NCI-H1092 treated with DMSO at 0.1 percent for 48 hours (cell line): ENCODE measurements around the gene ATF7.

Source experiments
- DNase-seq: peaks from one replicate; lab custom pipeline; 2025; lab: John Stamatoyannopoulos, UW

Gene ATF7

DNA sequence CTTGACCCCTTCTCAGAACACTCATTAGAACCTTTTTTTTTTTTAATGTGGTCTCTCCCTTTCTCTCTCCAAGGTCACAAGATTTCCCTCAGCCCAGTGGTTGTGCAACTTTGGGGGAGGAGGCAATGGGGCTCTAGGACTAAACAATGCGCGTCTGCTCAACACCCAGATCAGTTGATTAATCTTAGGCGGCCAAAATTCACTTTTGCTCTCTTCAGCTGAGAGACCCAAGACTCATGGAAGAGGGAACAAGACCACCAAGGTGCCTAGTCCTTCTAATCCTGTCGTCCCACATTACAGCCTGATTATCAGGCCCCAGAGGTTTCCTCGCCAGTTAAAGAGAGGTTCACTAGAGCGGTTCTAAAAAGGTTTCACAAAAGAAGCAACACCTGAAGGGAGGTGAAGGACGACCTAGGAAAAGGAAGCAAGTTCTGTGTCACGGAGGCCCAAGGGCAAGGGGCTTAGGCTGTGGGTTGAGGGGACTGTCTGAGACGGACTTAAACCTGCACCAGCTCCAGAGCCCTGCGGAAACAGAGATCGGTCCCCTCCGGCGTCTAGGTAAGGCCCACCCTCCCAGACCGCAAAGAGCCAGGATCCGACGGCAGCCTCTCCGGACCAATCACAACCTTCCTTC is 125.9 kb downstream of the ATF7 start:
- no peak for DNase-seq

- DNase-seq, result peak; percentile 31
Observed at GRCh38 chr12:53499266-53500141, 126.7 kb downstream of the ATF7 start, which contains the start of gene MAP3K12. MAP3K12 (minus strand) TSS chr12:53499458; CDS start chr12:53487391, 12,067 bp downstream.

DNA sequence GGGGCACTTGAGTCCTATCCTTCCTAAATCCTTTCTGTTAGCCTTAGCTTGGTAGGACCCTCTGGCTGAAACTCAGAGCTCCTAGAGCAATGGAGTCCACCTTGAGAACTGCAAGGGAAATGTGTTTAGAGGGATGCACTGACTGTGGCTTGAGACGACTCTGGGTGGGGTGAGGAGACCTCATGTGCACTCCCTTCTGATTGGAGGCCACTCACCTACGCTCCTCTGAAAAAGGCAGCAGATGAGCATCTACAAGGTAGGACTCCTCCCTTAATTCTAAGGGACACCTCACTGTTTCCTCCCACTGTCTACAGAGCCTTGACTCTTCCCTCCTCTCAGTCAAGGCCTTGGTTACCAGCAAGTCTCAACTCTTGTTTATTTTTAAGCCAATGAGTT is 127.9 kb downstream of the ATF7 start:
- no peak for DNase-seq

- DNase-seq, result no peak
Observed at GRCh38 chr12:53497461-53497860, 128.7 kb downstream of the ATF7 start.

DNA sequence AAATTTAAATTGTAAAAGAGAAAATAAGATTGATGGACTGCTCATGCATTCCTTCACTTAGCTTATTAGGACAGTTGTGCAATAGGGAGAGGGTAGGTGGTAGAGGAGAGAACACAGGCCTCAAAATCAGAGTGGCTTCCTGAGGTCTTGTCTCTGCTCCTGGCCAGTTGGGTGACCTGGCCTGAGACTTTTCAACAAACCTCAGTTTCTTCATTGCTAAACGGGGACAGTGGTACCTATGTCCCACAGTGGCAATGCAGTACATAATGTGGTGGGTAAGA is 129.5 kb downstream of the ATF7 start:
- DNase-seq, result no peak

DNA sequence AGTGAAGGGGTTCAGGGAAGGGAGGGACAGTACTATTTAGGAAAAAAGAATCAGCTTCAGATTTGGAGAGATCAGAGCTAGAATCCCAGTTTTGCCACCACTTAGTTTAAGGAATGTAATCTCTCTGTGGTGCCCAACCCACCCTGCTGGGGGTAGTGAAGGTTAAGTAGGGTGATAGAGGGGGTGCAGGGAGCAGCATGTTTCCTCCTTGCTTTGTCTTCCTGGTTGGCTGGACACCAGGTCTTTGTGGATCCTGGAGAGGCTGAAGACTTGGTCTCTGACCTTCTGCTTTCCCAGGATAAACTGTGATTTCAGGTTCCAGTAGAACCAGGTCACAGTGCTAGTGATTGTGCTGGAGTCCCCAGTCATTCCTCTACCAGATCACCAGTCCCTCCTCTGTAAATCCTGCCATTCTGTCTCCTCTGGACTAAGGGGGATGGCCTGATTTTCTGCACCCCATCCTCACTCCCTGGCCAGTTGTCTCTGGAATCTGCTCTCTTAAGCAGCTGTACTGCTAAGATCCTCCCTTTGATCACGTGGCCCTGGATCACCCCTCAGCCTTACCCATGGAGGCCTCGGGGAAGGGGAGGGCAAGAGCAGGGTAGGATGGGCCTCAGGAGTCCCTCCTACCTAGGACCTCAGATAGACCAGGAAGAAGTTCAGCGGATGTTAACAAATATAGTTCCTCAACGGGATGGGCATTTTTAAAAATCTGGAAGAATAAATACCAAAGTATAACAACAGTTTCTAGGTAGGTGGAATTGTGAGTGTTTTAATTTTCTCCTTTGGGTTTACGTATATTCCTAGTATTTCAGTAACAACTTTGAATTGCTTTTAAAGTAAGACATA is 130.1 kb downstream of the ATF7 start:
- no peak for DNase-seq

DNA sequence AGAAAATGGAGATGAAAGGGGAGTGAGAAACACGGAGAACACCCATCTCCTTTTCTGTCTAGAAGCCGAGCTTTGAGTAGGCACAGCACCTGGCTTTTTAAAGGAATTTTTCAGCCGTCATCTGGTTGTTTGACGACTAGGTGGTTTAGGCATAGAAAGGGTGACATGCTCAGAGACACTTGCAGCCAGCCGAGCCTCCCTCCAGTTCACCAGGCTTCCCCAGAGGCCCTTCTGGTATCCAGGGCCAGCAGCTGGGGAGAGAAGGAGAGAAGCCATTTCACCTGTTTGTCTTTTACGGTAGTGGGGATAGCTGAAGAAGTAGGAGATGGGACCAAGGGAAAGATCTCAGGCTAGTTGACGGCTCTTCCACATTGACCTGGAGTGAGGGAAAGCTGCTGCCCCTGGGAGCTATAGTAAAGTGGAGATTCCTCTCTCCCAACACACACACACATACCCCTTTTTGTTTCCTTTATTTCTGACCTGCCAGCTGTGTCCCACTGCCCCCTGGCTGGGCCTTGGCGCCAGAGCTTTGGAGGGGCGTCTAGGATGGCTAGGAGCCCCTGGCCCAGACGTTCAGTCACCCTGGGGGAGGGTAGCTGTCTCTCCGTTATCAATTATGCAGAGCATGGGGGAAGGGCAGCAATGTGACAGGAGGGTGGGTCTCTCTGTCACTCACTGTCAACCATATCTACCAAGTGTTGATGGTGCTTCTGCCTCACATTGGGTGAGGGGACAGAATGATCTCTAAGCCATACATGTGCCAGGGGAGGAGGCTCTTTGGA is 132.4 kb downstream of the ATF7 start:
- DNase-seq, result peak; percentile 24

- DNase-seq, result peak; percentile 86
Observed at GRCh38 chr12:53492830-53493609, 133.2 kb downstream of the ATF7 start.

DNA sequence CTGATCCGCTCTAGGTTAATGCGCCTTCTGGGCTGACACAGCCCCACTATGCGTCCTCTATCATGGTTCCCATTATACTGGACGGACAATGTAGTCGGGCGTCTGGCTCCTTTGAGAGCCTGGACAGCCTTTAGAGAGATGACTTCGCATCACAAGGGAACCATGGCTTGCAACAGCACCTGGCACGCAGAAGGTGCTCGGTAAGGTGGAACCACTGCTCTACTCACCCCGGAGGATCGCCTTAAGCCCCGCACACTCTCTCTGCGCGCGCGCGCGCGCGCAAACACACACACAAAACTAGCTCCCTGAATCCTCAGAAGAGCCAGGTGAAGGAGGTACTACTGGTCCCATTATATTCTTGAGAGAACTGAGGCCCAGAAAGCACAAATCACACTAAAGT is 134.0 kb downstream of the ATF7 start:
- no peak for DNase-seq

- DNase-seq, result no peak
Observed at GRCh38 chr12:53489242-53489864, 136.8 kb downstream of the ATF7 start.

- DNase-seq, result no peak
Observed at GRCh38 chr12:53486736-53487487, 139.3 kb downstream of the ATF7 start.

GRCh38 chr12:53485955-53486735 is 140.0 kb downstream of the ATF7 start:
- DNase-seq, result no peak

- DNase-seq, result no peak
Observed at GRCh38 chr12:53484686-53485575, 141.3 kb downstream of the ATF7 start.

DNA sequence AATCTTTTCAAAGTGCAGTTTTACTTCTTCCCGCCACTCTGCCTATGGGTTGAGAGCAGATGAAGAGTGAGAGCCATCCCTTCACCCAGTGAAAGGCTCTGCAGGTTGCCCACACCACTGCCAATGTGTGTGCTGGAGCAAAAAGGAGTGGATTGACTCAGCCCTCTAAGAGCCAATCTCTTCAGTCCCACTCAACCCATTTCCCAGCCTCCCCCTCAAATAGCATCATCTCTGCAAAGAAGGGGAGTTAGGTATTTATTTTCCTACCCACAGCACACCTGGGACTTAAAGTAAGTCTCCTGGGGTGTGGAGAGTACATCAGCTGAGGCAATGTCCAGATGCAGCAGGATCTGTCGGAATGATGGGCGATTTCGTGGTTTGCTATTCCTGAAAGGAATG is 142.2 kb downstream of the ATF7 start:
- DNase-seq, result no peak

- no peak for DNase-seq
Observed at GRCh38 chr12:53483225-53483978, 142.8 kb downstream of the ATF7 start.

DNA sequence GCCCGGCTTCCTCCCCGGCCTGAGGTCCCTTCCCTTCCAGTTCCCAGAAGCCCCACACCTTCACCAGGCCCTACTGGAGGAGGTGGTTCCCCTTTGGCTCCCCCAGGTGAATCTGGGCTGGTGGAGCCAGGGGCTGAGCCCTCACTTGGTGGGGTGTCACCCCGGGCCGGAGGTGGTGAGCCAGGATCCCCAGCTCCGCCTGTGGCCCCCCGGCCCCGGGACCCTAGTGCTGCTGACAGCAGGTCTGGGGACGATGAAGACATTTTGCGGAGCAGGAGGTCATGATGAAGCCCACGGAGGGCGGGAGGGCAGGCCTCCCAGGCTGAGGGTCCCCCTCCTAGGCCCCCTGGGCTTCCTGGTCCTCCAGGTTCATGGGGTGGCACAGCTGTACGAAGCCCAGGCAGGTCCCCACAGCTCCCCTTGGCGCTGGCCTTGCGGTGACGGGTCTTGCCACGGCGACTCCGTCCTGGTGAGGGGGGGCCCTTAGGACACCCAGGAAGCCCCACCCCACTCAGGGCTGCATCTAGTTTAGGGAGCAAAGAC is 143.5 kb downstream of the ATF7 start:
- no peak for DNase-seq
